Transverse colon (tissue), 4 donors: Measurements from ENCODE around the gene ZNF619. TPM values are rescaled to one million over a fixed set of nuclear protein-coding genes. Genes with fewer than 3 reads are reported as not detected.

ENCODE experiments used
- DNase-seq: peaks from one replicate; pipeline ENCODE4 v3.0.0-alpha.2; 2019
- H3K27ac ChIP-seq, 4 donors: fragments of 200-600 bp; sonication (generic); 2 replicates each; pipeline ENCODE4 v1.5.1; 2016 to 2018; ENCODE audit warnings: inconsistent platforms in 4 of 4
- H3K27me3 ChIP-seq: fragments of 200-600 bp; sonication (generic); 2 replicates; pipeline ENCODE4 v1.5.1; 2017; ENCODE audit warnings: inconsistent platforms
- H3K36me3 ChIP-seq, 4 donors: fragments of 200-600 bp; sonication (generic); 2 replicates each; pipeline ENCODE4 v1.5.1; 2017 to 2019; ENCODE audit warnings: inconsistent platforms in 4 of 4
- H3K4me1 ChIP-seq, 4 donors: fragments of 200-600 bp; sonication (generic); 2 replicates each; pipeline ENCODE4 v1.5.1; 2017 to 2020; ENCODE audit warnings: inconsistent platforms in 4 of 4
- H3K4me3 ChIP-seq, 4 donors: fragments of 200-600 bp; sonication (generic); 1 replicate in 1 of 4; 2 replicates in 3 of 4; pipeline versions ENCODE4 v1.5.1 to v1.6.1; 2017 to 2019; ENCODE audit warnings: inconsistent platforms in 4 of 4
- H3K9me3 ChIP-seq, 2 donors: fragments of 200-600 bp; sonication (generic); 2 replicates each; pipeline ENCODE4 v1.5.1; 2017 to 2019; ENCODE audit warnings: inconsistent platforms in 2 of 2
- EP300 ChIP-seq: sonication (generic); formaldehyde crosslinking; IDR thresholded peaks from one replicate; pipeline ENCODE4 v1.6.1; 2017; ENCODE audit warnings: antibody characterized with exemption, low read depth
- POLR2A ChIP-seq: fragments of 450-650 bp; IDR thresholded peaks from one replicate; pipeline ENCODE4 v1.6.1; 2016; ENCODE audit warnings: antibody characterized with exemption, mild to moderate bottlenecking, moderate library complexity
- POLR2AphosphoS5 ChIP-seq, 3 donors: sonication (generic); formaldehyde crosslinking; IDR thresholded peaks; one replicate each; pipeline ENCODE4 v1.6.1; 2016; ENCODE audit warnings: antibody characterized with exemption in 3 of 3
- WGBS, 2 donors: methylation state at CpG; one replicate each; pipeline ENCODE4 v1.1.5; 2018; ENCODE audit warnings: low coverage in 1 of 2; 5-methylcytosine and 5-hydroxymethylcytosine counted together
- in situ Hi-C, 4 donors: fragments of 200-750 bp; cut with MboI; loops; one replicate each; pipeline versions ENCODE4 v1.15.0 to v1.15.1; 2017; ENCODE audit warnings: low sequenced_read_pairs in 3 of 4, low pct_ligation_motif_present in 1 of 4, low pct_unique_long_range_greater_than_20kb in 1 of 4
- intact Hi-C: fragments of 100-400 bp; cut with DNase I; formaldehyde crosslinking; loops from one replicate; pipeline ENCODE4 v1.15.1; 2023; ENCODE audit warnings: low total_unique reads
- total RNA-seq, 4 donors: library from RNA; depleted of rRNA; stranded (reverse); fragments of >200 nt; gene quantifications; one replicate each; pipeline ENCODE4 v1.1.0, GENCODE V29; 2016
- TF ChIP-seq, protein P1 (sequence below), 5 experiments: fragments of 200-600 bp in 3 of 5; fragments of 450-650 bp in 2 of 5; sonication (generic) in 3 of 5; IDR thresholded peaks; 1 replicate in 2 of 5; 2 replicates in 3 of 5; pipeline ENCODE4 v1.5.1; 2016 to 2017; ENCODE audit warnings: antibody characterized with exemption in 5 of 5, inconsistent platforms in 3 of 5, mild to moderate bottlenecking in 2 of 5, moderate library complexity in 1 of 5

Gene ZNF619
- total RNA-seq, 4 donors from 2014 or later: 2.0 to 7.9 (median 4.8) TPM

DNA sequence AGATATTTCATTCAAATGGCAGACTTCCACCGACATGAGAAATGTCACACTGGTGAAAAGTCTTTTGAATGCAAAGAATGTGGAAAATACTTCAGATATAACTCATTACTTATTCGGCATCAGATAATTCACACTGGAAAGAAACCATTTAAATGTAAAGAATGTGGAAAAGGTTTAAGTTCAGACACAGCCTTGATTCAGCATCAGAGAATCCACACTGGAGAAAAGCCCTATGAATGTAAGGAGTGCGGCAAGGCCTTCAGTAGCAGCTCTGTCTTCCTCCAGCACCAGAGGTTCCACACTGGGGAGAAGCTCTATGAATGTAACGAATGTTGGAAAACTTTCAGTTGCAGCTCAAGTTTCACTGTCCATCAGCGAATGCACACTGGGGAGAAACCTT is 39.3 kb downstream of the ZNF619 start:
- in situ Hi-C loops (no loop called here), intact Hi-C loops (no loop called here)
- Histone ChIP-seq H3K36me3 (peaks cover 0 to 22% (median 0%) of the 10 kb centered on the region in 4 donors), H3K4me1 (no peaks in the 10 kb centered on the region), H3K4me3 (no peak overlapping the region), H3K9me3 (no peaks in the 10 kb centered on the region), H3K27ac (no peak overlapping the region), H3K27me3 (no peaks in the 10 kb centered on the region)
- DNase-seq: no peak
- TF ChIP-seq POLR2AphosphoS5 (IDR thresholded peaks at IDR 0.05) (no peak), EP300 (no peak), POLR2A (no peak)
- TF ChIP-seq, protein P1, sequence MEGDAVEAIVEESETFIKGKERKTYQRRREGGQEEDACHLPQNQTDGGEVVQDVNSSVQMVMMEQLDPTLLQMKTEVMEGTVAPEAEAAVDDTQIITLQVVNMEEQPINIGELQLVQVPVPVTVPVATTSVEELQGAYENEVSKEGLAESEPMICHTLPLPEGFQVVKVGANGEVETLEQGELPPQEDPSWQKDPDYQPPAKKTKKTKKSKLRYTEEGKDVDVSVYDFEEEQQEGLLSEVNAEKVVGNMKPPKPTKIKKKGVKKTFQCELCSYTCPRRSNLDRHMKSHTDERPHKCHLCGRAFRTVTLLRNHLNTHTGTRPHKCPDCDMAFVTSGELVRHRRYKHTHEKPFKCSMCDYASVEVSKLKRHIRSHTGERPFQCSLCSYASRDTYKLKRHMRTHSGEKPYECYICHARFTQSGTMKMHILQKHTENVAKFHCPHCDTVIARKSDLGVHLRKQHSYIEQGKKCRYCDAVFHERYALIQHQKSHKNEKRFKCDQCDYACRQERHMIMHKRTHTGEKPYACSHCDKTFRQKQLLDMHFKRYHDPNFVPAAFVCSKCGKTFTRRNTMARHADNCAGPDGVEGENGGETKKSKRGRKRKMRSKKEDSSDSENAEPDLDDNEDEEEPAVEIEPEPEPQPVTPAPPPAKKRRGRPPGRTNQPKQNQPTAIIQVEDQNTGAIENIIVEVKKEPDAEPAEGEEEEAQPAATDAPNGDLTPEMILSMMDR (IDR thresholded peaks at IDR 0.05): no peak
- WGBS, 2 donors: 91 to 92% methylated on average over 4 to 5 of the region's 5 CpGs

DNA sequence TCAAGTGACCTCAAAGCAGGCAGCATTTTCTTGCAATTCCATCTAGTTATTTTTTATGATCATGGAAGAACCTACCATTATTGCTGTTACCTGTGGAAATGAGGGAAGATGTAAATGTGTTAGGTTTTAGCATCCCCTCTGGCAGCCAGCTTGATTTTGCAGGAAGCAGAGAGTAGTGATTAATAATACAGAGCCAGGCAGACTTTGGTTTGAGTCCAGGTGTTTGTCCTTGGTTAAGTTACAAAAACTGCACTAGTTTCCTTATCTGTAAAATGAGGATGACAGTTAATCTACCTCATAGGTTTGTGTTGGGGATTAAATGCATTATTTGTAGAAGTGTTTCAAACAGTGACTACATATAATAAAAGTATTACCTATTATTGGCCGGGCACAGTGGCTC is 41.1 kb downstream of the ZNF619 start:
- no peaks in the 10 kb centered on the region for H3K27me3 ChIP-seq
- no peak overlapping the region for H3K27ac ChIP-seq
- H3K9me3 ChIP-seq: no peaks in the 10 kb centered on the region
- no peaks in the 10 kb centered on the region for H3K4me1 ChIP-seq
- WGBS, 2 donors: 89% methylated on average over 1 of the region's 1 CpG; no CpG with 5 or more reads in 1 of the 2 donors
- intact Hi-C loops: no loop called here
- H3K4me3 ChIP-seq: no peak overlapping the region
- TF ChIP-seq, protein P1 (IDR thresholded peaks at IDR 0.05): no peak
- TF ChIP-seq POLR2A (no peak), POLR2AphosphoS5 (IDR thresholded peaks at IDR 0.05) (no peak), EP300 (no peak)
- peaks cover 0 to 18% (median 0%) of the 10 kb centered on the region in 4 donors for H3K36me3 ChIP-seq
- DNase-seq: no peak
- in situ Hi-C loops: no loop called here

DNA sequence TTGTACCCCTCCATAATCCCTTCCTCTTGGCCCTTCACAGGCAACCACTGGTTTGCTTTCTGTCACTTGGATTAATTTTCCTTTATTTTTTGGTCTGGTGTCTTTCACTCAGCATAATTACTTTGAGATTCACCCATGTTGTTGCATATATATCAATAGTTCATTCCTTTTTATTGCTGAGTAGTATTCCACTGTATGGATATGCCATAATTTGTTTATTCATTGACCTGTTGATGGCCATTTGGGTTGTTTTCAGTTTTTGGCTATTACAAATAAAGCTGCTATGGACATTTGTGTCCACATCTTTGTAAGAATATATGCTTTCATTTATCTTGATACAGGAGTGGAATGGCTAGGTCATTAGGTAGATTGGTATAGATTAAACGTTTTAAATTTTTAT is 41.9 kb downstream of the ZNF619 start:
- H3K36me3 ChIP-seq: peaks cover 0 to 12% (median 0%) of the 10 kb centered on the region in 4 donors
- no peak overlapping the region for H3K4me3 ChIP-seq
- no peak for DNase-seq
- in situ Hi-C loops: no loop called here
- TF ChIP-seq POLR2A: no peak
- no peak for TF ChIP-seq EP300
- TF ChIP-seq, protein P1 (IDR thresholded peaks at IDR 0.05): no peak
- TF ChIP-seq POLR2AphosphoS5 (IDR thresholded peaks at IDR 0.05): no peak
- no peaks in the 10 kb centered on the region for H3K9me3 ChIP-seq
- H3K27ac ChIP-seq: no peak overlapping the region
- H3K27me3 ChIP-seq: no peaks in the 10 kb centered on the region
- intact Hi-C loops: no loop called here
- H3K4me1 ChIP-seq: peaks cover 0 to 3% (median under 1%) of the 10 kb centered on the region in 4 donors
- WGBS, 2 donors: 88 to 100% methylated on average over 1 of the region's 1 CpG

DNA sequence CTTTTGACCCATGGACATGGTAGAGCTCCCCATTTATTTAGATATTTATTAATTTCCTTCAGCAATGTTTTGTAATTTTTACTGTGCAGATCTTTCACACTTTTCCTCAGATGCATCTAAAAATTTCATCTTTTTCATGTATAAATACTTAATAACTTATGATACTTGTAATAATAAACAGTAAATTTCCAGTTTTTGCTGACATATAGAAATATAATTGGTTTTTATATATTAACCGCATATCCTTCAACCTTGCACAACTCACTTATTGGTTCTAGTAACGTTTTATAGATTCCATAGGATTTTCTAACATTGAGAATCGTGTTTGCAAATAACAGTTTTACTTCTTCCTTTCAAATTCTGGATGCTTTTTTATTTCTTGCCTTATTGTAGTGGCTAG is 44.3 kb downstream of the ZNF619 start:
- intact Hi-C loops (no loop called here), in situ Hi-C loops (loop anchor here in 1 of 4 donors (10.0 kb wide), 1 partner anchor 56 kb away; no protein-coding TSS in a partner anchor)
- DNase-seq: no peak
- Histone ChIP-seq H3K4me1 (peaks cover 0 to 21% (median 15%) of the 10 kb centered on the region in 4 donors), H3K27ac (no peak overlapping the region), H3K4me3 (no peak overlapping the region), H3K27me3 (no peaks in the 10 kb centered on the region), H3K9me3 (no peaks in the 10 kb centered on the region), H3K36me3 (peaks cover 0 to 7% (median 0%) of the 10 kb centered on the region in 4 donors)
- 95 to 97% methylated on average over 3 of the region's 3 CpGs for WGBS, 2 donors
- TF ChIP-seq EP300 (no peak), POLR2AphosphoS5 (IDR thresholded peaks at IDR 0.05) (no peak), POLR2A (no peak)
- TF ChIP-seq, protein P1 (IDR thresholded peaks at IDR 0.05): no peak
